ENCODE measurements around the gene RSPRY1.

Gene RSPRY1

GRCh38 chr16:57185945-57186871 lies at the start of gene RSPRY1, which contains the start of gene PSME3IP1:
RSPRY1 (plus strand) TSS chr16:57186329; CDS start chr16:57204659, 18,330 bp downstream.
PSME3IP1 (minus strand) TSS chr16:57186039; CDS start chr16:57173854, 12,185 bp downstream.
- TF ChIP-seq GATA3 (IDR thresholded peaks at IDR 0.05; ENCODE audit: low read depth, low read length) = no peak

GRCh38 chr16:57137043-57137442 lies 49.1 kb upstream of the RSPRY1 start:
- TF ChIP-seq GATA3 (IDR thresholded peaks at IDR 0.05; ENCODE audit: low read depth, low read length) = no peak
- TF ChIP-seq GATA2 (IDR thresholded peaks at IDR 0.05; ENCODE audit: low read depth, low read length) = no peak

- TF ChIP-seq GATA2 (IDR thresholded peaks at IDR 0.05; ENCODE audit: low read depth, low read length) (no peak), GATA3 (IDR thresholded peaks at IDR 0.05; ENCODE audit: low read depth, low read length) (no peak)
These were observed 48.4 kb upstream of the RSPRY1 start for GRCh38 chr16:57137566-57138273.

GRCh38 chr16:57138281-57138935 lies 47.7 kb upstream of the RSPRY1 start:
- TF ChIP-seq GATA3 (IDR thresholded peaks at IDR 0.05; ENCODE audit: low read depth, low read length) = no peak
- TF ChIP-seq GATA2 (IDR thresholded peaks at IDR 0.05; ENCODE audit: low read depth, low read length) = no peak

- TF ChIP-seq GATA2 (IDR thresholded peaks at IDR 0.05; ENCODE audit: low read depth, low read length) = peak; percentile 24; the same call in 1 of the 2 replicates
- no peak for TF ChIP-seq GATA3 (IDR thresholded peaks at IDR 0.05; ENCODE audit: low read depth, low read length)
These were observed 45.0 kb upstream of the RSPRY1 start for GRCh38 chr16:57140931-57141668.

- TF ChIP-seq GATA3 (IDR thresholded peaks at IDR 0.05; ENCODE audit: low read depth, low read length) (no peak), GATA2 (IDR thresholded peaks at IDR 0.05; ENCODE audit: low read depth, low read length) (no peak)
These were observed 44.1 kb upstream of the RSPRY1 start for GRCh38 chr16:57141822-57142631.

GRCh38 chr16:57143149-57143921 lies 42.8 kb upstream of the RSPRY1 start:
- TF ChIP-seq GATA3 (IDR thresholded peaks at IDR 0.05; ENCODE audit: low read depth, low read length) (no peak), GATA2 (IDR thresholded peaks at IDR 0.05; ENCODE audit: low read depth, low read length) (no peak)

GRCh38 chr16:57144027-57144426 lies 42.1 kb upstream of the RSPRY1 start:
- TF ChIP-seq GATA3 (IDR thresholded peaks at IDR 0.05; ENCODE audit: low read depth, low read length) (no peak), GATA2 (IDR thresholded peaks at IDR 0.05; ENCODE audit: low read depth, low read length) (no peak)

- TF ChIP-seq GATA2 (IDR thresholded peaks at IDR 0.05; ENCODE audit: low read depth, low read length) (no peak), GATA3 (IDR thresholded peaks at IDR 0.05; ENCODE audit: low read depth, low read length) (no peak)
These were observed 40.8 kb upstream of the RSPRY1 start for GRCh38 chr16:57145046-57146021.

GRCh38 chr16:57146040-57146647 lies 40.0 kb upstream of the RSPRY1 start:
- TF ChIP-seq GATA3 (IDR thresholded peaks at IDR 0.05; ENCODE audit: low read depth, low read length) = no peak
- no peak for TF ChIP-seq GATA2 (IDR thresholded peaks at IDR 0.05; ENCODE audit: low read depth, low read length)

- TF ChIP-seq GATA2 (IDR thresholded peaks at IDR 0.05; ENCODE audit: low read depth, low read length) (no peak), GATA3 (IDR thresholded peaks at IDR 0.05; ENCODE audit: low read depth, low read length) (no peak)
These were observed 39.4 kb upstream of the RSPRY1 start for GRCh38 chr16:57146735-57147134.
